Effector CD4-positive, alpha-beta T cell (primary cell): ENCODE results near the gene HSPA1L.

ENCODE experiments used
- DNase-seq: peaks from one replicate; pipeline ENCODE4 v3.0.0-alpha.2; 2020

HSPA1L gene

GRCh38 chr6:31762356-31762755, 52.7 kb downstream of the HSPA1L start, which contains the start of gene SAPCD1:
Gene SAPCD1 (plus strand): TSS chr6:31762656. CDS start chr6:31763055, 399 bp downstream.
- DNase-seq: no peak

DNA sequence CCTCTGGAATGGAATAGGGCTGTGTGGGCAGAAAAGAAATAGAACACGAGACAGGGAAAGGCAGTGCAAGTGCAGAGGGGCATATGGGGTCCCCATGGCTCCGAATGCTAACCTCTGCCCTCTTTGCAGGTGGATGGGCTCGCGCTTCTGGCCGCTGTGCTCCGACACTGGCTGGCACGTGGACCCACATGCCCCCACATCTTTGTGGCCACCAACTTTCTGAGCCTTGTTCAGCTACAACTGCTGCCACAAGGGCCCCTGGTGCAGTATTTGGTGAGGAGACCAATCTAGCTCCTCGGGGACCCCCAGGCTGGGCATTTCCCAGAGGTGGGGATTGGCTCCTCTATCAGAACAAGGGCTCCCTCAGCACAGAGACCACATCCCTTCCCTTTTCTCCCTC, 53.7 kb downstream of the HSPA1L start:
- no peak for DNase-seq

DNA sequence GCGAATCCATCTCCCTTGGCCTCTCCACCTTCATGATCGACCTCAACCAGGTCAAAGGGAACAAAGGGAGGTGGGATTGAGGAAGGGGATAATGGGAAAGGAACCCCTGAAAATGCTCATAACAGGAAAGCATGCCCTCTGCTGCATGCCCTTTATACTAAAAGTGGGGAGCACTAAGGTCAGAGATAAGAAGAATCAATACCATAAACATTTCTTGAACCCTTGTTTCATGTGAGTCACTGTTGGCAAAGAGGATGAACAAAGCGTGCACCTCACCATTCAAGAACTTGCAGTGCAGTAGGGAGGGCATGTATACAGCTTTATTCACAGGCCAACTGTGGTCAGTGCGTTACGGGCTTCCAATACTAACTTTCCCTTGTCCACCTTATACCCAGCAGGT, 54.3 kb downstream of the HSPA1L start:
- no peak for DNase-seq
